RWPE1 (cell line): Measurements from ENCODE around the gene AARS1.
"Not testable (repeated sequence)": the region's sequence is repeated elsewhere in the genome, so short reads cannot be mapped to it uniquely, and the experiment has no call there.

Source experiments
- CTCF ChIA-PET: fragments of 350-600 bp; sonication (Branson Sonifier 250); formaldehyde crosslinking; extraction: SDS; loops from one replicate; lab custom pipeline; 2021; lab: Yijun Ruan, JAX
- POLR2A ChIA-PET: fragments of 400-600 bp; formaldehyde crosslinking; extraction: SDS; loops from one replicate; lab custom pipeline; 2020; ENCODE audit warnings: antibody characterized with exemption; ENCODE audit not compliant: low non-redundant PET; lab: Yijun Ruan, JAX
- DNase-seq: peaks from one replicate; pipeline ENCODE4 v3.0.0; 2012; ENCODE audit warnings: low spot score
- H3K27ac ChIP-seq: fragments of 450-650 bp; 2 replicates; pipeline ENCODE4 v1.5.1; 2017
- TF ChIP-seq, protein P1 (sequence below): fragments of 450-650 bp; conservative IDR thresholded peaks from 2 replicates; pipeline ENCODE4 v1.5.1; 2017; ENCODE audit warnings: low read depth, mild to moderate bottlenecking

AARS1 gene

DNA sequence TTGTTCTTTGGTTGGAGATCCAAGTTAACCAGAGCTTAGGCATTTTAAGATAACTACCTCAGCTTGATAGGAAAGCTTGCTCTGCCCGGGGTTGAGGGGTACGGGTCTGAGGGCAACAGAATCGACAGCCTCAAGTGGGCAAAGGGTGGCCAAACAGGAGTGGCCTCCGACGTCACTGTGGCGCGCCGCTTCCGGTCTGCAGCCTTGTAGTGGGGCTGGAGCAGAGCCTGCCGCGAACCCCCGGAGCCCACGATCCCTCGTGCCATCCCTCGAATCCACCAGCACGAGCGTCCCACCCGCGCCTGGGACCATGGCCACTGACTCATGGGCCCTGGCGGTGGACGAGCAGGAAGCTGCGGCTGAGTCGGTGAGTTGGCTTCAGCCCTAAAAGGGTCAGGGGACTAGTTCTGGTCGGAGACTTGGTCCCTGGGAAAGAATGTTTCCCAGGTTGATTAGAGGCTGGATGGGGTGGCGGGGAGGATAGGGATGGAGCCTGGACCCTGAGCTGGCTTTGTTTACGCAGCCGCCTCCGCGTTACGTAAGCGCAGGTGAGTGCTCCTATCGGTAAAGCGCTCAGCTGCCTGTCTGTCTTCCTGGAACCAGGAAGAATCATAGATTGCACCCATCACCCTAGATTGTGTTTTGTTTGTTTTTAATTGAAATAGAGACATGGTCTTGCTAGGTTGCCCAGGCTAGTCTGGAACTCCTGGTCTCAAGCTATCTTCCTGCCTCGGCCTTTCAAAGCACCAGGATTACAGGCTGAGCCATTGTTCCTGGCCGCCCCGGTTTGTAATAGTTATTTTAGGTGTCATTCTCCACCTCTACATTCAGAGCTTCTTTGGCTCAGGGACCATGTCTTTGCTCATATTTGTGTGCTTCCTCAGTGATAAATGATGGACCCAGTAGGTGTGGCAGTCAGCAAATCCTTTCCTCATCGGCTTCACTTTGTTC is 10.0 kb upstream of the AARS1 start, which contains the start of gene DDX19B:
TSS of gene DDX19B (plus strand) at position 199 of the 951 bp plus-strand sequence. CDS start at position 311, 112 bp downstream.
- peak within 1 kb of the TSS; percentile 92 for H3K27ac ChIP-seq
- peak; percentile 55 for DNase-seq
- TF ChIP-seq, protein P1, sequence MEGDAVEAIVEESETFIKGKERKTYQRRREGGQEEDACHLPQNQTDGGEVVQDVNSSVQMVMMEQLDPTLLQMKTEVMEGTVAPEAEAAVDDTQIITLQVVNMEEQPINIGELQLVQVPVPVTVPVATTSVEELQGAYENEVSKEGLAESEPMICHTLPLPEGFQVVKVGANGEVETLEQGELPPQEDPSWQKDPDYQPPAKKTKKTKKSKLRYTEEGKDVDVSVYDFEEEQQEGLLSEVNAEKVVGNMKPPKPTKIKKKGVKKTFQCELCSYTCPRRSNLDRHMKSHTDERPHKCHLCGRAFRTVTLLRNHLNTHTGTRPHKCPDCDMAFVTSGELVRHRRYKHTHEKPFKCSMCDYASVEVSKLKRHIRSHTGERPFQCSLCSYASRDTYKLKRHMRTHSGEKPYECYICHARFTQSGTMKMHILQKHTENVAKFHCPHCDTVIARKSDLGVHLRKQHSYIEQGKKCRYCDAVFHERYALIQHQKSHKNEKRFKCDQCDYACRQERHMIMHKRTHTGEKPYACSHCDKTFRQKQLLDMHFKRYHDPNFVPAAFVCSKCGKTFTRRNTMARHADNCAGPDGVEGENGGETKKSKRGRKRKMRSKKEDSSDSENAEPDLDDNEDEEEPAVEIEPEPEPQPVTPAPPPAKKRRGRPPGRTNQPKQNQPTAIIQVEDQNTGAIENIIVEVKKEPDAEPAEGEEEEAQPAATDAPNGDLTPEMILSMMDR, result no peak
- CTCF ChIA-PET, result interaction anchor here (0.8 to 1.2 kb wide), 2 partner anchors 44 to 47 kb away, joined by 3 to 4 read pairs; partner anchors contain the start of gene EXOSC6
- POLR2A ChIA-PET, result interaction anchor here (0.6 kb wide), 2 partner anchors 17 to 332 kb away, joined by 5 read pairs; no protein-coding TSS in a partner anchor

DNA sequence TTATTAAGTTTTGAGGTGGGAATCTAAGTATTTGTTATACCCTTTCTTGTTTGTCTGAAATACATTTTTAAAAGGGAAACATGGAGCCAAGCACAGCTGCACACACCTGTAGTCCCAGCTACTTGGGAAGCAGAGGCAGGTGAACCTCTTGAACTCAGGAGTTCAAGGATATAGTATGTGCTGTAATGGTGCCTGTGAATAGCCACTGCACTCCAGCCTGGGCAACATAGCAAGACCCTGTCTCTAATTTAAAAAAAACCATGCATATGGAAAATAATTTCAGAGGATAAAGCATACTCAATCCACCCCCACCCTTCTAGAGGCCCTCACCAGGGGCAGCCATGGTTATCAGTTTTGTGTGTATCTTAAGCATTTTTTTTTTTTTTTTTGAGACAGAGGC is 6.3 kb upstream of the AARS1 start:
- ChIA-PET POLR2A (no interaction called here), CTCF (no interaction called here)
- H3K27ac ChIP-seq, result no peak overlapping the region
- TF ChIP-seq, protein P1, result no peak
- DNase-seq, result no peak

DNA sequence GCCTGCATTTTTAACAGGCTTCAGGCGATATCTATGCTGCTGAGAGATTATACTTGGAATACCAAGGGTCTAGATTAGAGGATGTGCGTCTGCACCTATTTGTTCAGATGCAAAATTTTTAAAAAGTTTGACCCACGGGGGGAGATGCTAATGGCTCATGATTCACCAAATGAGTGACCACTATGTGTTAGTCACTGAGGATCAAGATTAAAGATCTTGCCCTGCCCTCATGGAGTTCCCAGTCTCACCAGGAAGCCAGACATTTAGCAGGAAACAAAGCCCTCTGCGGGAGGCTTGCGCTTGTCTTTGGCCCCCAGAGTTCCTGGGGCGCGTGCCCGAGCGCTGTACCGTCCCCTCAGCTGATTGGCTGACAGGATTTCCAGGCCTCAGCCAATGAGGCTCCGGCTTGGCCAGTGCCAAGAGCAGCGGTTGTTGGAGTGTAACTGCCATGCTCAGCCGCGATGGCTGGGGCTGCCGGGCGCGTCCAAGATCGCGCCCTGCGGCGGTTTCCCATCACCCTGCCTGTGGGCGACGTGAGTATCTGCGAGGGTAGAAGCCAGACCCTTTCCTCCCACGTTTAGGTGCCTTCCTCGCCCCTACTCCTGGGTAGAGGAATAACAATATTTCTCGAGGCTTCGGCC is 5.2 kb upstream of the AARS1 start:
- H3K27ac ChIP-seq, result no peak overlapping the region
- ChIA-PET CTCF (no interaction called here), POLR2A (no interaction called here)
- DNase-seq, result no peak
- TF ChIP-seq, protein P1, result no peak

GRCh38 chr16:70292148-70292547 is 2.8 kb upstream of the AARS1 start:
- DNase-seq, POLR2A ChIA-PET, CTCF ChIA-PET: not testable (repeated sequence)
- H3K27ac ChIP-seq, result peak overlapping the region; percentile 41; the same call in 1 of the 2 replicates

DNA sequence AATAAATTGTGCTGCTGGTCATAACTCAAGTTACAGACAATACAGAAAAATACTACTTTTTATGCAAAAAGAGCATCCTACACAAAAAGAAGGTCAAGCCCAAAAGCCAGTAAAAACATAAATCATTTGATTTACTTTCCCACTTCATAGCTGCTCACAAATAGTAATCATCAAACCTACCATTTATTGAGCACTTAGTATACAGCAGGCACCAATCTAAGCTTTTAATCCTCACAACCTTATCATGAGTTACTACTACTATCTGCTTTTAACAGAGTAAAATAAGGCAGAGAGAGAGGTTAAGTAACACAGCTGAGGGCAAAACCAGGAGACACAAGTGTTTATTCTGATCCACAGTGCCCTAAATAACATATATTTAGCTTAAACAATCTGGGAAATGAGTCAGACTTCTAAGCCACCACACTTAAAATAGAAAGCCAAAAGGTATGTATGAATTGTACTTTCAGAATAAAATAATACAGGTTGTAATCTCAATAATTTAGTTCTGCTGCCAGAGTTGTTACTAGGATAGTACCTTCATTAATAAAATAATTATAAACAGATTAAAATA is 1.7 kb upstream of the AARS1 start:
- TF ChIP-seq, protein P1, result no peak
- CTCF ChIA-PET, result interaction anchor here (0.6 kb wide), 1 partner anchor 11 kb away, joined by 3 read pairs; no protein-coding TSS in a partner anchor
- POLR2A ChIA-PET, result no interaction called here
- no peak for DNase-seq
- peak overlapping the region; percentile 41; the same call in 1 of the 2 replicates for H3K27ac ChIP-seq

GRCh38 chr16:70287304-70287971 is 1.9 kb downstream of the AARS1 start:
- POLR2A ChIA-PET, result interaction anchor here (0.7 kb wide), 1 partner anchor 78 kb away, joined by 3 read pairs; no protein-coding TSS in a partner anchor
- H3K27ac ChIP-seq, result peak overlapping the region; percentile 94
- DNase-seq, CTCF ChIA-PET: not testable (repeated sequence)
